Hepatocyte (in vitro differentiated cells): Measurements from ENCODE around the gene GLI2. TPM values are rescaled to one million over a fixed set of nuclear protein-coding genes. Genes with fewer than 3 reads are reported as not detected.

Source experiments
- DNase-seq: peaks from one replicate; pipeline ENCODE4 v3.0.0-alpha.2; 2016; ENCODE audit warnings: low spot score
- H2AFZ ChIP-seq: fragments of 200-600 bp; sonication (generic); 2 replicates; pipeline ENCODE4 v1.6.0; 2016; ENCODE audit warnings: antibody characterized with exemption, mild to moderate bottlenecking
- H3K27ac ChIP-seq: fragments of 200-600 bp; sonication (generic); 2 replicates; pipeline ENCODE4 v1.5.1; 2016; ENCODE audit warnings: mild to moderate bottlenecking
- H3K27me3 ChIP-seq: fragments of 200-600 bp; sonication (generic); 2 replicates; pipeline ENCODE4 v1.6.1; 2016
- H3K36me3 ChIP-seq: fragments of 200-600 bp; sonication (generic); replicated peaks from 2 replicates; pipeline ENCODE4 v1.5.1; 2016; ENCODE audit warnings: low read depth; ENCODE audit not compliant: insufficient read depth
- H3K4me1 ChIP-seq: fragments of 200-600 bp; sonication (generic); 2 replicates; pipeline ENCODE4 v1.5.1; 2016; ENCODE audit warnings: mild to moderate bottlenecking, moderate library complexity; ENCODE audit not compliant: insufficient read depth
- H3K4me2 ChIP-seq: fragments of 200-600 bp; sonication (generic); 2 replicates; pipeline ENCODE4 v1.6.0; 2016
- H3K4me3 ChIP-seq: fragments of 200-600 bp; sonication (generic); 2 replicates; pipeline ENCODE4 v1.5.1; 2016; ENCODE audit warnings: mild to moderate bottlenecking
- H3K79me2 ChIP-seq: fragments of 200-600 bp; sonication (generic); 2 replicates; pipeline ENCODE4 v1.6.0; 2017; ENCODE audit warnings: mild to moderate bottlenecking
- H3K9me2 ChIP-seq: fragments of 200-600 bp; sonication (generic); replicated peaks from 2 replicates; pipeline ENCODE4 v1.6.0; 2017; ENCODE audit warnings: mild to moderate bottlenecking; ENCODE audit not compliant: insufficient read depth
- H3K9me3 ChIP-seq: fragments of 200-600 bp; sonication (generic); 2 replicates; pipeline ENCODE4 v1.5.1; 2016; ENCODE audit warnings: low read depth, mild to moderate bottlenecking
- H4K20me1 ChIP-seq: fragments of 200-600 bp; sonication (generic); 2 replicates; pipeline ENCODE4 v1.6.0; 2016; ENCODE audit warnings: mild to moderate bottlenecking; ENCODE audit not compliant: insufficient read depth, poor library complexity, severe bottlenecking
- EZH2 ChIP-seq: fragments of 200-600 bp; sonication (generic); IDR thresholded peaks from 2 replicates; pipeline ENCODE4 v1.6.1; 2016; ENCODE audit warnings: antibody characterized with exemption, mild to moderate bottlenecking, borderline replicate concordance
- EZH2phosphoT487 ChIP-seq: fragments of 200-600 bp; sonication (generic); IDR thresholded peaks from one replicate; pipeline ENCODE4 v1.6.1; 2018; ENCODE audit warnings: antibody characterized with exemption, mild to moderate bottlenecking, low read depth, moderate library complexity; ENCODE audit not compliant: unreplicated experiment, severe bottlenecking
- WGBS: methylation state at CpG from one replicate; pipeline ENCODE4 v1.1.6; 2016; ENCODE audit warnings: low lambda C conversion rate; ENCODE audit errors: missing lambda C conversion rate; 5-methylcytosine and 5-hydroxymethylcytosine counted together
- polyA plus RNA-seq: library from polyadenylated mRNA; unstranded; fragments of >200 nt; fragmentation: Nextera tagmentation; extraction: Ambion mirVana; gene quantifications from 2 replicates; pipeline ENCODE4 v1.2.1, GENCODE V29; 2016
- total RNA-seq: library from RNA; depleted of rRNA; stranded (reverse); fragments of >200 nt; gene quantifications from 2 replicates; pipeline ENCODE4 v1.2.3, GENCODE V29; 2014
- TF ChIP-seq, protein P1 (sequence below): fragments of 200-600 bp; sonication (generic); IDR thresholded peaks from 2 replicates; pipeline ENCODE4 v1.5.1; 2016; ENCODE audit warnings: antibody characterized with exemption, mild to moderate bottlenecking; ENCODE audit not compliant: poor library complexity

The GLI2 gene
- total and polyA plus RNA-seq, 2 experiments from 2014 or later = 5.3 to 5.8 TPM

DNA sequence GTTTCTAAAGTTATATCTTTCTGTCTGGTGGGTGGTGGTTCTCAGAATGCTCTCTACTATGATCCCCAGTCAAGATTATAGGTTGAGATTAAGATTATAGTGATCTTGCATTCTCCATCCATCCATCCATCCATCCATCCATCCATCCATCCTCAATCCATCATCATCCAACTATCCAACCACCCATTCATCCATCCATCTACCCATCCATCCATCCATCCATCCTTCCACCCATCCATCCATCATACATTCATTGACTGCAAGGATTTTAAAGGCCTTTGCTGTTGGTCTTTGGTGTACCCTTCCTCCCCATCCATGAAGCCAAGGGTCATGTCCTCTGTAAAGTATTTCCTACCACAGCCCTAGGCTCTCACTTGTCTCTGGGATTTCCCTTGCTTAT, 13.1 kb downstream of the GLI2 start:
- Histone ChIP-seq H3K36me3 (no peaks in the 10 kb centered on the region), H3K4me1 (peaks cover 5% of the 10 kb centered on the region), H4K20me1 (peaks cover 6% of the 10 kb centered on the region), H3K27me3 (peaks cover 3% of the 10 kb centered on the region), H2AFZ (no peak overlapping the region), H3K4me3 (no peak overlapping the region), H3K9me2 (no peaks in the 10 kb centered on the region), H3K79me2 (peaks cover 54% of the 10 kb centered on the region), H3K4me2 (no peak overlapping the region), H3K27ac (peak overlapping the region; percentile 64), H3K9me3 (no peaks in the 10 kb centered on the region)
- no peak for TF ChIP-seq EZH2
- TF ChIP-seq, protein P1, sequence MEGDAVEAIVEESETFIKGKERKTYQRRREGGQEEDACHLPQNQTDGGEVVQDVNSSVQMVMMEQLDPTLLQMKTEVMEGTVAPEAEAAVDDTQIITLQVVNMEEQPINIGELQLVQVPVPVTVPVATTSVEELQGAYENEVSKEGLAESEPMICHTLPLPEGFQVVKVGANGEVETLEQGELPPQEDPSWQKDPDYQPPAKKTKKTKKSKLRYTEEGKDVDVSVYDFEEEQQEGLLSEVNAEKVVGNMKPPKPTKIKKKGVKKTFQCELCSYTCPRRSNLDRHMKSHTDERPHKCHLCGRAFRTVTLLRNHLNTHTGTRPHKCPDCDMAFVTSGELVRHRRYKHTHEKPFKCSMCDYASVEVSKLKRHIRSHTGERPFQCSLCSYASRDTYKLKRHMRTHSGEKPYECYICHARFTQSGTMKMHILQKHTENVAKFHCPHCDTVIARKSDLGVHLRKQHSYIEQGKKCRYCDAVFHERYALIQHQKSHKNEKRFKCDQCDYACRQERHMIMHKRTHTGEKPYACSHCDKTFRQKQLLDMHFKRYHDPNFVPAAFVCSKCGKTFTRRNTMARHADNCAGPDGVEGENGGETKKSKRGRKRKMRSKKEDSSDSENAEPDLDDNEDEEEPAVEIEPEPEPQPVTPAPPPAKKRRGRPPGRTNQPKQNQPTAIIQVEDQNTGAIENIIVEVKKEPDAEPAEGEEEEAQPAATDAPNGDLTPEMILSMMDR = no peak
- TF ChIP-seq EZH2phosphoT487 = no peak
- no peak for DNase-seq

GRCh38 chr2:120749506-120750431, 14.1 kb downstream of the GLI2 start:
- no peak overlapping the region for H2AFZ ChIP-seq
- H3K36me3 ChIP-seq = no peaks in the 10 kb centered on the region
- peak overlapping the region; percentile 64 for H3K27ac ChIP-seq
- no peak for DNase-seq
- H3K4me1 ChIP-seq = peaks cover 5% of the 10 kb centered on the region
- H3K4me2 ChIP-seq = no peak overlapping the region
- peaks cover 46% of the 10 kb centered on the region for H3K79me2 ChIP-seq
- no peak for TF ChIP-seq EZH2phosphoT487
- TF ChIP-seq, protein P1 = no peak
- no peak for TF ChIP-seq EZH2
- WGBS = 47% methylated on average over 11 of the region's 11 CpGs
- H3K9me2 ChIP-seq = no peaks in the 10 kb centered on the region
- H3K9me3 ChIP-seq = no peaks in the 10 kb centered on the region
- H3K27me3 ChIP-seq = peaks cover 3% of the 10 kb centered on the region
- peaks cover 6% of the 10 kb centered on the region for H4K20me1 ChIP-seq
- no peak overlapping the region for H3K4me3 ChIP-seq

DNA sequence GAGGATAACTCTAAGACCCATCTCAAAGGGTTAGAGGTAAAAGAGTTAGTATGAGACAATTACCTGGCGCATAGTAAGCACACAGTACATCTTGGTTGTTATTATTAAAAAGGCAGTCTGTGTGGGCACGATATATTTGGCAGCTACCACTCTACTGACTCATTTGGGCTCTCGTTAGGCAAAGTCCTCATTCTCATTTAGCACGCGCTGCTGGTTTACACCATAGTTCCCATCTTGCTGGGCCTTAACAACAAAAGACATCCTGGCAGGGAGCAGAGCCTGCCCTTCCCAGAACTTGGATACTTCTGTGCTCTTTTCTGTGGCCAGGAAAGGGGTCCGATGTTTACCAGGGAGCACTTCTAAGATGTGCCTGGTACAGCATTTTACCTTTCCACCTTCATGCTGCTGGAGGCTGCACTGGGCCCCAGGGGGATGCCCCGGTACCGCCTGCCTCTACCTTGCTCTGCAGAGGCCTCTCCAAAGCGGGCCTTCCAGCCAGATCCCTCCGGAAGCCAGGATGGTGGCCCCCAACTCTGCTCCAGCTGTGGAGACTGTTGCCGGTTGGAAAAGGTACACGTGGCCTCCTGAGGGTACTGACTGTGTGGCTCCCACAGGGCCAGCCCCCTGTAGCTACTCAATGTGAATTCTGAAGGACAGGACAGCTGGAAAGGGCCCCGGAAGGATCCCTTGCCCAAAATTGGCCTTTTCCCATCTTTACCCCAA, 15.0 kb downstream of the GLI2 start:
- peaks cover 6% of the 10 kb centered on the region for H4K20me1 ChIP-seq
- H3K4me1 ChIP-seq = peaks cover 5% of the 10 kb centered on the region
- no peak overlapping the region for H3K4me3 ChIP-seq
- DNase-seq = no peak
- H3K9me2 ChIP-seq = no peaks in the 10 kb centered on the region
- peaks cover 44% of the 10 kb centered on the region for H3K79me2 ChIP-seq
- H3K27ac ChIP-seq = peak overlapping the region; percentile 51
- H3K27me3 ChIP-seq = peaks cover 3% of the 10 kb centered on the region
- H3K4me2 ChIP-seq = no peak overlapping the region
- TF ChIP-seq, protein P1 = no peak
- TF ChIP-seq EZH2 = no peak
- no peak for TF ChIP-seq EZH2phosphoT487
- no peaks in the 10 kb centered on the region for H3K9me3 ChIP-seq
- 89% methylated on average over 13 of the region's 13 CpGs for WGBS
- no peaks in the 10 kb centered on the region for H3K36me3 ChIP-seq
- no peak overlapping the region for H2AFZ ChIP-seq
